ENCODE measurements around the gene CASP8. TPM values are rescaled to one million over a fixed set of nuclear protein-coding genes. Genes with fewer than 3 reads are reported as not detected.
A peak's percentile ranks its signal among the peaks of the same experiment; 100 is the strongest.

Gene CASP8
- total and polyA plus RNA-seq, 9 of the 15 experiments (the other 6 are each of a cell fraction or from before 2014, with no cell fraction given): 10.2 to 31.4 (median 19.4) TPM

- Histone ChIP-seq H2AFZ (ENCODE audit: low read depth, low read length) (peak overlapping the region; percentile 94), H3K9ac (ENCODE audit: insufficient read depth in 1 of 2, low read depth in 2 of 2, low read length in 2 of 2) (peak overlapping the region; percentile 86 to 90), H3K9me3 (replicated peaks; ENCODE audit: control insufficient read depth, insufficient read depth, low read depth, low read length) (no peaks in the 10 kb centered on the region), H3K4me3 (peak overlapping the region; percentile 50), H4K20me1 (replicated peaks; ENCODE audit: control insufficient read depth, insufficient read depth, low read length) (no peaks in the 10 kb centered on the region), H3K36me3 (ENCODE audit: control insufficient read depth, insufficient read depth, low read length) (no peaks in the 10 kb centered on the region), H3K4me1 (replicated peaks in 1 of 2; ENCODE audit: control insufficient read depth in 2 of 2, insufficient read depth in 2 of 2, low read length in 2 of 2) (peaks cover 27 to 44% of the 10 kb centered on the region in 2 experiments), H3K4me2 (ENCODE audit: insufficient read depth, low read length) (peak overlapping the region; percentile 88), H3K27ac (ENCODE audit: extremely low read depth, low read depth, low read length) (peak overlapping the region; percentile 98), H3K79me2 (ENCODE audit: control insufficient read depth, insufficient read depth, low read length) (peaks cover 51% of the 10 kb centered on the region), H3K27me3 (ENCODE audit: control insufficient read depth in 2 of 2, insufficient read depth in 2 of 2, low read length in 2 of 2) (no peaks in the 10 kb centered on the region), H3K9me1 (ENCODE audit: control insufficient read depth, insufficient read depth, low read length) (no peaks in the 10 kb centered on the region)
- CTCF ChIA-PET (ENCODE audit: low intra/inter-chr PET ratio): interaction anchor here (0.6 kb wide), 1 partner anchor 1089 kb away, joined by 4 read pairs; no protein-coding TSS in a partner anchor
- in situ Hi-C loops (cut with MboI) (no loop called here), intact Hi-C loops (cut with micrococcal nuclease) (loop anchor here (1.0 kb wide), 1 partner anchor 22 kb away; no protein-coding TSS in a partner anchor)
- TSS peak; percentile 76 for BruUV-seq (replicated peaks)
- DNase-seq (ENCODE audit: extremely low read depth in 1 of 4, low spot score in 3 of 4): peak; percentile 42 to 72 (median 52)
- 2% methylated on average over 9 of the region's 10 CpGs for WGBS (ENCODE audit: insufficient coverage, low coverage, missing lambda C conversion rate)
- peak; percentile 67 for ATAC-seq
- FAIRE-seq: peak; percentile 73
- POLR2A ChIA-PET: interaction anchor here (0.7 kb wide), 1 partner anchor 16 kb away, joined by 3 read pairs; no protein-coding TSS in a partner anchor
- TF ChIP-seq PTRF (tag; IDR thresholded peaks at IDR 0.05) (no peak), NKRF (IDR thresholded peaks at IDR 0.05; ENCODE audit: borderline replicate concordance) (peak; percentile 20; the same call in 1 of the 2 replicates), CUX1 (CRISPR knock-in tag; IDR thresholded peaks at IDR 0.05) (0 out of 2 replicates have a peak, but pooled peaks have one; percentile 34), DNMT1 (IDR thresholded peaks at IDR 0.05) (no peak), HMBOX1 (IDR thresholded peaks at IDR 0.05) (0 out of 2 replicates have a peak, but pooled peaks have one; percentile 8), TCF7L2 (IDR thresholded peaks at IDR 0.05; ENCODE audit: low read depth, low read length) (no peak), HDAC6 (IDR thresholded peaks at IDR 0.05; ENCODE audit: low read depth, low read length) (no peak), NFE2L1 (tag; IDR thresholded peaks at IDR 0.05; ENCODE audit: borderline replicate concordance, low read depth) (no peak)
Measured at GRCh38 chr2:201257956-201258665, 2.2 kb upstream of the CASP8 start.
